ENCODE results near the gene LIF. TPM values are rescaled to one million over a fixed set of nuclear protein-coding genes. Genes with fewer than 3 reads are reported as not detected.

LIF gene
- total RNA-seq, 4 donors from 2014 or later, result not detected

GRCh38 chr22:30228509-30229359, 17.8 kb downstream of the LIF start:
- no peak for ATAC-seq
- H3K4me3 ChIP-seq, result no peak overlapping the region
- H3K4me1 ChIP-seq, result no peaks in the 10 kb centered on the region
- TF ChIP-seq POLR2A (IDR thresholded peaks at IDR 0.05) (no peak), CTCF (IDR thresholded peaks at IDR 0.05 in 4 of 5, conservative IDR thresholded peaks at IDR 0.05 in 1 of 5) (no peak)
- no peak for DNase-seq
- no peaks in the 10 kb centered on the region for H3K36me3 ChIP-seq
- intact Hi-C loops (cut with DNase I; ENCODE audit: low total_unique reads) (no loop called here), in situ Hi-C loops (cut with MboI; ENCODE audit: low sequenced_read_pairs in 4 of 4) (no loop called here)
- H3K27me3 ChIP-seq, result peaks cover 9 to 19% (median 13%) of the 10 kb centered on the region in 3 donors
- no peaks in the 10 kb centered on the region for H3K9me3 ChIP-seq
- no peak overlapping the region for H3K27ac ChIP-seq

GRCh38 chr22:30227438-30228228, 18.9 kb downstream of the LIF start:
- Histone ChIP-seq H3K27me3 (peaks cover 10 to 14% (median 12%) of the 10 kb centered on the region in 3 donors), H3K9me3 (no peaks in the 10 kb centered on the region), H3K4me3 (no peak overlapping the region), H3K27ac (no peak overlapping the region), H3K4me1 (no peaks in the 10 kb centered on the region), H3K36me3 (no peaks in the 10 kb centered on the region)
- TF ChIP-seq CTCF (IDR thresholded peaks at IDR 0.05 in 4 of 5, conservative IDR thresholded peaks at IDR 0.05 in 1 of 5), result no peak
- no peak for TF ChIP-seq POLR2A (IDR thresholded peaks at IDR 0.05)
- in situ Hi-C loops (cut with MboI; ENCODE audit: low sequenced_read_pairs in 4 of 4) (no loop called here), intact Hi-C loops (cut with DNase I; ENCODE audit: low total_unique reads) (no loop called here)
- DNase-seq (no peak), ATAC-seq (no peak)

- H3K4me1 ChIP-seq, result no peaks in the 10 kb centered on the region
- in situ Hi-C loops (cut with MboI; ENCODE audit: low sequenced_read_pairs in 4 of 4), result no loop called here
- H3K9me3 ChIP-seq, result no peaks in the 10 kb centered on the region
- DNase-seq, result no peak
- no peak for TF ChIP-seq CTCF (IDR thresholded peaks at IDR 0.05 in 4 of 5, conservative IDR thresholded peaks at IDR 0.05 in 1 of 5)
- intact Hi-C loops (cut with DNase I; ENCODE audit: low total_unique reads), result no loop called here
- ATAC-seq, result no peak
- no peaks in the 10 kb centered on the region for H3K36me3 ChIP-seq
- H3K27ac ChIP-seq, result no peak overlapping the region
- H3K4me3 ChIP-seq, result no peak overlapping the region
- H3K27me3 ChIP-seq, result peaks cover 6 to 13% (median 7%) of the 10 kb centered on the region in 3 donors
Measured at GRCh38 chr22:30226192-30226832, 20.2 kb downstream of the LIF start.

DNA sequence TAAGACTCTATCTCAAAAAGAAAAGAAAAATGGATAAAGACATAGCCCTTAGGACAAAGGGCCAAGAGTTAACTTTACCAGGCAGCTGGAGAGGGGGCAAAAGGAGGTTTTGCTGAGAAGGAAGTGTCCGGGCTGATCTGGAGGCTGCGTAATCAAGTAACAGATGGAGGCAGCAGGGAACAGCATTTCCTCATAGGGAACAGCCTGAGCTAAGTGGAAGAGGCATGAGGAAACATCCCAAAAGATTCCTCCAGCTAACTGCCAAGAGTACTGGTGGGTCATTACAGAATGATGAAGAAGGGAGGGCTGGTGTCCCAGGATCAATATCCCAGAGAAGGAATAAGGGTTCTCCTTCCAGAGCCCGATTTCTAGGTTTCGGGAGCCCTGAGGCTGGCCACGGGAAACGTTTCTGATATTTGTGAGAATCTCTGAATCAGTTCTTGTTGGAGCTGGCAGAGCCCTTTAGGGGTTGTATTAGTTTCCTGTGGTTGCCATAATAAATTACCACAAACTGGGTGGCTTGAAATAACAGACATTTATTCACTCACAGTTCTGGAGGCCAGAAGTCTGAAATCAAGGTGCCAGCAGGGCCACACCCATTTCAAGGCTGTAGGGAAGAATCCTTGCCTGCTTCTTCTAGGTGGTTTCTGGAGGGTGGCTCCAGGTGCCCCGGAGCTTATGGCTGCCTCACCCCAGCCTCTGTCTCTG, 21.2 kb downstream of the LIF start:
- Histone ChIP-seq H3K36me3 (no peaks in the 10 kb centered on the region), H3K4me1 (no peaks in the 10 kb centered on the region), H3K4me3 (no peak overlapping the region), H3K27ac (no peak overlapping the region), H3K27me3 (peaks cover 6 to 17% (median 11%) of the 10 kb centered on the region in 3 donors), H3K9me3 (no peaks in the 10 kb centered on the region)
- intact Hi-C loops (cut with DNase I; ENCODE audit: low total_unique reads) (no loop called here), in situ Hi-C loops (cut with MboI; ENCODE audit: low sequenced_read_pairs in 4 of 4) (no loop called here)
- DNase-seq (no peak), ATAC-seq (no peak)
- TF ChIP-seq CTCF (IDR thresholded peaks at IDR 0.05 in 4 of 5, conservative IDR thresholded peaks at IDR 0.05 in 1 of 5) (no peak), POLR2A (IDR thresholded peaks at IDR 0.05) (no peak)
